HG03064 (cell line): Measurements from ENCODE around the gene NT5DC3.
"Not testable (repeated sequence)": the region's sequence is repeated elsewhere in the genome, so short reads cannot be mapped to it uniquely, and the experiment has no call there.

Experiments
- ATAC-seq: cut with Tn5 transposase; IDR thresholded peaks from one replicate; pipeline ENCODE4 v1.9.1; 2021; ENCODE audit warnings: low read depth; ENCODE audit not compliant: unreplicated experiment

Gene NT5DC3

DNA sequence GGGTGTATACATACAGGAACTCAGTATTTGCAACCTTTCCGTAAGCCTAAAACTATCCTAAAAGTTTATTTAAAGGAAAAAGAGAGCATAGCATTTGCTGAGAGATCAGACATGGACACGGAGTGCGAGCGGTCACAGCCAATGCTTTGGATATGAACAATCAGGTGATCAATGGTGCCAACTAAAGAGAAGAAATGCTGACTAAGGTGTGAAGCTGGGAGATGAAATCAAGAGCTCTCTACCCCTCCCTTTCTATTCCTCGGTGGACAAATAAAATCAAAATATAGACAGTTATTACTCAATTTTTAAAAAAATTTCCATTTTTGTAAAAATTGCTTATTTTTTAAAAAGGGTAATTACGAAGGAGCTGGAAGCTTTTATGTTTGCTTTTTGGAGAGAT is 29.2 kb downstream of the NT5DC3 start:
- no peak for ATAC-seq

DNA sequence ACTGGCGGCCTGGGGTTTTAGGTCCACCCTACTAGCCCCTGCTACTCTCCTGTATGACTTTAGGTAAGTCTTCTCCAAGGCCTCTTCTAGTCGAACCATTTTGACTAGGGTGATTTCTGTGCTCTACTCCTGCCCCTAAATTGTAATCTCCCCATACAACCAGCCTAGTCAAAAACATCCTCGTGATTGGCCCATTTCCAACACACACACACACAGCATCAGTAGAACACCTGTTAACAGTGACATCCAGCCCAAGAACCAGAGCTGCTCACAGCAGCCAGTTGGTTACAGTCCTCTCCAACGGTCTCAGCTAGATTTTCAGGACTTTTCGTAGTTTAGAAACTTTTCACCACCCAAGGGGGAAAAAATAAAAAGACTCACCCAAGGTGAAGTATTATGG is 30.9 kb downstream of the NT5DC3 start:
- ATAC-seq: no peak

- not testable (repeated sequence) for ATAC-seq
These were observed 31.4 kb downstream of the NT5DC3 start for GRCh38 chr12:103809639-103810038.

GRCh38 chr12:103809154-103809553 is 31.9 kb downstream of the NT5DC3 start:
- ATAC-seq: no peak

- no peak for ATAC-seq
These were observed 32.7 kb downstream of the NT5DC3 start for GRCh38 chr12:103808239-103808880.

GRCh38 chr12:103807561-103808238 is 33.3 kb downstream of the NT5DC3 start:
- no peak for ATAC-seq

DNA sequence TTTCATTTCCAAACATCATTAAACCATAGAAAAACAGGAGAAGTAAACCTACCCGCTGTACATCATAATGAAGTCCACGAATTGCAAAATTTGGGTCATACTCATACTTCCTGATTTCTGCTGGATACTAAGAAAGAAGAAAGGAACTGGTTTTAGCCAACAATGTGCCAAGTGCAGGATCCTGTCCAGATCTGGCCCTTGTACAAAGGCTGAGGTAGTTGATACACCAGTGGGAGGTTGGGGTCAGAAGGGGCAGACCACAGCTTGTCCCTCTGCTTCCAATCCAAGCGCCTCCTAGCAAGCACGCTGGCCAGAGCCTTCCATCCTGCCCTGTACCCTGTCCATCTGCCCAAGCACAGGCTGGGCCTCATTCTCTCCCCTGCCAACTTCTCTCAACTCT is 34.2 kb downstream of the NT5DC3 start:
- no peak for ATAC-seq

GRCh38 chr12:103805655-103806360 is 35.2 kb downstream of the NT5DC3 start:
- no peak for ATAC-seq

DNA sequence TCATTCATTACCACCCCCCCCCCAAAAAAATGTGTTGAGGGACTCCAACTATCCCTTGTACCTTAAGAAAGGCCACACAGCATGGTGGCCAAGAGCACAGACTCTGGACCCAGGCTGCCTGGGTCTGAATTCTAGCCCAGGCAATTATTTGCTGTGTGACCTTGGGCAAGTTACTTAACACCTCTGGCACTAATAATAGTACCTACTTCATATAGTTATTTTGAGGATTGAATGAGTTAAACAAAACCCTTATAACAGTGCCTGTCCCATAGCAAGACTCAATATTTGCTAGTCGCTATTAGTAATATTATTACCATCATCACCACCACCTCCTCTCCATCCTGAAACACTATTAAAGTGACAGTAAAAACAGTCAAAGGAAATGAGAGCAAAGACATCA is 37.2 kb downstream of the NT5DC3 start:
- ATAC-seq: no peak

GRCh38 chr12:103802586-103802886 is 38.5 kb downstream of the NT5DC3 start:
- ATAC-seq: no peak

- no peak for ATAC-seq
These were observed 39.1 kb downstream of the NT5DC3 start for GRCh38 chr12:103801709-103802585.

DNA sequence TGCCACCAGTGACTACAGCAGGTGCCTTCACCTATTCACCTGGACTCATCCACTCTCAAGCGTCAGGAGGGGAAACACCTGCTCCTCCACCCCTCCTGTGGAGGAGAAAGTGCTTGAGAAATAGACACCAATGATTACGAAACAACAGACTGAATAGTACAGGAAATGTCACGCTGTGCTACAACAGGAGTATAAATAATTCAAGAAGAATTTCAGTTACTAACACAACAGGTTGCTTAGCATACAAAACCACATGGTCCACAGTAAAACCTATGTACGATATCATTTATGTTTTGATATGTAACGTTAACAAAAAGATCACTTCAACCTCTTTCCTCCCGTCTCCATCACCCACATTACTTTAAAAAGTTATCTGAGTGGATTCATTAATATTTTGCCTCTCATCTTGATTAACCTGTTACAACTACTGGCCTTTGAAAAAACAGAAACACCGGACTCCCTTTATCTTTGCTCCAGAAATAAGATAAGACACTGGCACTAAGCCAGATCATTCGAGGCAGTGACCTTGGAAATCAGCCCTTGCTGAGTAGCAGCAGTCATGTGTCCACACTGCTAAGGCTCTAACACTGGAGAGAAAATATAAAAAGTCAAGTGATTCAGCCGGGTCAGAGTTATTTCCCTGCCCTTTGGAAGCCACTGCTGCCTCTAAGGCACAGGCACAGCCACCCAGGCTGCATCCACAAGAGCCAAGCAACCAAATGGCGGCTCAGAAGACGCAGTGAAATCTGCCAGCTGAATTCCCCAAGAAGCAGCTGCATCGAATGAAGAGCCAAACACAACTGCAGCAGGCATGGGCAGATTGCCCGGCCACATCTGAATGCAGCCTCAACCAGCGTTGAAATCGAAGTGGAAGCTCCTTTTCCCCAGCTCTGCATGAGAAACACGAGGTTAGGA is 40.9 kb downstream of the NT5DC3 start:
- ATAC-seq: no peak

- no peak for ATAC-seq
These were observed 41.6 kb downstream of the NT5DC3 start for GRCh38 chr12:103799504-103799856.

DNA sequence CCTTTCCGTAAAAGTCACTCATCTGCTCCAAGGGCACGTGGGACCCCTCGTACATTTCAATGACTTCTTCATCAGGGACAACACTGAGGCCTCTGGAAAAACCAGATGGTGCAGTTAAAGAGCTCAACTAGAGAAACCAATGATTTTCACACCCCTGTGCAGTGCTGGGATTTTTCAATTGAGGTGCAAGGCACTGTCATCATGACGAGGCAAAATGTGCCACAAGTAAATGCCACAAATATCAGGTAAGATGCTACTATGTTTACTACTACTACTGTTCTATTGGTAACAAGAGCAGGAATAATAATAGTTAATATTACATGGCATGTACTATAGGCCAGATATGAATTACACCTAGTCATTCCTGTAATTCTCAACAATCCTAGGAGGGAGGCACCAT is 42.4 kb downstream of the NT5DC3 start:
- no peak for ATAC-seq

DNA sequence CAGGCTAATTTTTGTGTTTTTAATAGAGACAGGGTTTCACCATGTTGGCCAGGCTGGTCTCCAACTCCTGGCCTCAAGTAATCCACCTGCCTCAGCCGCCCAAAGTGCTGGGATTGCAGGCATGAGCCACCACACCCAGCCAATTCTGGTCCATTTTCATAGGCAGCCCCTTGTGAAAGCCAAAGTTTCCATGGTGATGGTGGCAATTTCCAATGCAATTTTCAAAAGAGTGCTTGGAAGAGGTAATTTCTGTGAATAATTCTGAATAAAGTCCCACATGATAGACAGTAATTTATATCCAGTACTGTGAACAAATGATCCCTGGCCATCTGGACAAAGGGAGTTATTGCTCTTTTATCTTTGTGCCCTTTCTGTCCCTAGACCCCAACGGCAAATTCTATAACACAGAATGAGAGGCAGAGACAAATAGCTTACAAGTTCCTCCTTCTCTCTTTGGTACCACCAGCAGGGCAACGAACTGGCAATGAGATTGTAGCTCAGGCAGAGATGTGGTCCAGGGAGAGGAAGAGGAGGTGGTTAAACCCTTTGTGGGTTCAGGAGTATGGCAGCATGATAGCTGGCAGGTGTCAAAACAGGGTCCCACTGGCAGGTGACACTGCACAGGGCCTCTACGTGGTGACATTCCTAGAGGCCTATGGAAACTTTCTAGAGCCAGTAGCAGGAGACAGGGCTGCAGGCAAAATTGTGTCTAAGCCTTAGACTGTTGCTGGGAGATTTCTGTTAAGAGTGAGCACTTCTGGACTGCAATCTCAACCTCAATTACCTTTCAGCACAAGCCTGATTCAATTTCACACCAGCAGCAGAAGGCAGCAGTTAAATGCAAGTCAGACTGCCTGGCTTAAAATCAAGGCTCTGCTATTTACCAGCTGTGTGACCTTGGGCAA is 46.5 kb downstream of the NT5DC3 start:
- no peak for ATAC-seq

- ATAC-seq: no peak
These were observed 47.5 kb downstream of the NT5DC3 start for GRCh38 chr12:103793512-103794045.

- no peak for ATAC-seq
These were observed 48.0 kb downstream of the NT5DC3 start for GRCh38 chr12:103793046-103793445.

GRCh38 chr12:103791350-103791920 is 49.6 kb downstream of the NT5DC3 start:
- no peak for ATAC-seq

DNA sequence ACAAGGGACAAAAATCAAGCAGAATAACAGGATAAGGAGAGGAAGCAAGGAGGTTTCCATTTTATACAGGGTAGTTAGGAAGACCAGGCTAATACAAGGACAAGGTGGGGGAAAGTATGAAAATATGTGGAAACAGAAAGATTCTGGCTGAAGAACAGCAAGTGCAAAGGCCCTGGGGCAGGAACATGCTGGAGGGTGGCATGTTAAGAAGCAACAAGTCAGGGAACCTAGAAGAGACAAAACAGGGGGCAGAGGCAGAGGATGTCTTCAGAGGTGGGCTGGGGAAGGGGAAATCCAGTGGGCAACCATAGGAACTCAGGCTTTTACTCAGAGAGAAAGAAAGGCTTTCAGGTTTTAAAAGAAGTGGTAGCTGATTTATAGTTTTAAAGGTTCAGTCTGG is 54.8 kb downstream of the NT5DC3 start:
- no peak for ATAC-seq
